AG04449 (cell line): ENCODE measurements around the gene KRT72.
"Not testable (repeated sequence)": the region's sequence is repeated elsewhere in the genome, so short reads cannot be mapped to it uniquely, and the experiment has no call there.

Experiments
- CTCF ChIA-PET: fragments of 350-600 bp; formaldehyde crosslinking; extraction: SDS; loops from one replicate; lab custom pipeline; 2021; ENCODE audit warnings: antibody characterized with exemption; lab: Yijun Ruan, JAX
- POLR2A ChIA-PET: fragments of 400-600, 350-600 bp; formaldehyde crosslinking; extraction: SDS; loops from one replicate; lab custom pipeline; 2020; ENCODE audit warnings: antibody characterized with exemption, inconsistent platforms; lab: Yijun Ruan, JAX
- DNase-seq: peaks from one replicate; pipeline ENCODE4 v3.0.0-alpha.2; 2010; ENCODE audit warnings: low read depth, low spot score
- H3K4me3 ChIP-seq: 2 replicates; pipeline ENCODE4 v1.5.1; 2011; ENCODE audit warnings: low read depth, mild to moderate bottlenecking, control low read depth, low read length
- CTCF ChIP-seq: IDR thresholded peaks from one replicate; pipeline ENCODE4 v1.5.1; 2011; ENCODE audit warnings: mild to moderate bottlenecking, moderate library complexity, low read length, control low read depth, inconsistent platforms; ENCODE audit not compliant: insufficient read depth; ENCODE audit errors: missing control alignments

The KRT72 gene

GRCh38 chr12:52601671-52602070 is 408 bp upstream of the KRT72 start:
- ChIA-PET POLR2A (no interaction called here), CTCF (no interaction called here)
- no peak overlapping the region for H3K4me3 ChIP-seq
- no peak for DNase-seq
- TF ChIP-seq CTCF: no peak

DNA sequence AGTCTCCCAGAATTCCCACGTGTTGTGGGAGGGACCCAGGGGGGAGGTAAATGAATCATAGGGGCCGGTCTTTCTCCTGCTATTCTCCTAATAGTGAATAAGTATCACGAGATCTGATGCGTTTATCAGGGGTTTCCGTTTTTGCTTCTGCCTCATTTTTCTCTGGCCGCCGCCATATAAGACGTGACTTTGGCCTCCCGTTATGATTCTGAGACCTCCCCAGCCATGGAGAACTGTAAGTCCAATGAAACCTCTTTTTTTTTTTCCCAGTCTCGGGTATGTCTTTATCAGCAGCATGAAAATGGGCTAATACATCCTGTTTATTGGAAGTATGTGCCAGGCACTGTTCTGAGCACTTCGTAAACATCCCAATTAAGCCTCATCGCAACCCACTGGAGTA is 788 bp downstream of the KRT72 start:
- H3K4me3 ChIP-seq: no peak overlapping the region
- TF ChIP-seq CTCF: no peak
- CTCF ChIA-PET: no interaction called here
- no peak for DNase-seq
- POLR2A ChIA-PET: no interaction called here

- CTCF ChIA-PET: interaction anchor here (0.8 kb wide), 1 partner anchor 265 kb away, joined by 3 read pairs; no protein-coding TSS in a partner anchor
- POLR2A ChIA-PET: no interaction called here
- no peak overlapping the region for H3K4me3 ChIP-seq
- DNase-seq: no peak
- TF ChIP-seq CTCF: no peak
Measured at GRCh38 chr12:52600071-52600470, 1.2 kb downstream of the KRT72 start.

DNA sequence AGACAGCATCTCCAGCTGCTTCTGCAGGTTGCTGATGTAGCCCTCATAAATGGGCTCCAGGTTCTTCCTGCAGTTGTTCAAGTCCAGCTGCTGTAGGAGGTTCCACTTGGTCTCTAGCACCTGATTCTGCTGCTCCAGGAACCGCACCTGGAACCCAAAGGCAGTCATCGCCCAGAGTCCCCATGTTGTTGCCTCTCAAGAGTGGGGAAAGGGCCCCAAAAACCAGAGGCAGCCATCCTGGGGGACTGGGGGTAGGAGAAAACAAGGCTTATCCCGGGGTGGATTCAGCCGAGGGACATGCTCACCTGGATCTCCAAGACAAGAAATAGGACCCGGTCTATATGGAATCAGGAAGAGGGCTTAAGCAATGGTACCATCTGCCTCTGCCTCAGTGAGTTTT is 2.3 kb downstream of the KRT72 start:
- ChIA-PET CTCF (interaction anchor here (0.8 kb wide), 1 partner anchor 267 kb away, joined by 3 read pairs; no protein-coding TSS in a partner anchor), POLR2A (no interaction called here)
- no peak for DNase-seq
- TF ChIP-seq CTCF: no peak
- H3K4me3 ChIP-seq: no peak overlapping the region

GRCh38 chr12:52594237-52594636 is 7.0 kb downstream of the KRT72 start:
- DNase-seq, POLR2A ChIA-PET, H3K4me3 ChIP-seq: not testable (repeated sequence)
- CTCF ChIA-PET: interaction anchor here (1.7 to 23.1 kb wide), 4 partner anchors 9 to 280 kb away, joined by 4 to 951 read pairs (median 14); no protein-coding TSS in a partner anchor

- DNase-seq: no peak
- POLR2A ChIA-PET: no interaction called here
- no peak for TF ChIP-seq CTCF
- H3K4me3 ChIP-seq: no peak overlapping the region
- CTCF ChIA-PET: interaction anchor here (1.3 to 23.1 kb wide), 3 partner anchors 9 to 390 kb away, joined by 3 to 951 read pairs (median 18); no protein-coding TSS in a partner anchor
Measured at GRCh38 chr12:52591521-52591920, 9.7 kb downstream of the KRT72 start.

DNA sequence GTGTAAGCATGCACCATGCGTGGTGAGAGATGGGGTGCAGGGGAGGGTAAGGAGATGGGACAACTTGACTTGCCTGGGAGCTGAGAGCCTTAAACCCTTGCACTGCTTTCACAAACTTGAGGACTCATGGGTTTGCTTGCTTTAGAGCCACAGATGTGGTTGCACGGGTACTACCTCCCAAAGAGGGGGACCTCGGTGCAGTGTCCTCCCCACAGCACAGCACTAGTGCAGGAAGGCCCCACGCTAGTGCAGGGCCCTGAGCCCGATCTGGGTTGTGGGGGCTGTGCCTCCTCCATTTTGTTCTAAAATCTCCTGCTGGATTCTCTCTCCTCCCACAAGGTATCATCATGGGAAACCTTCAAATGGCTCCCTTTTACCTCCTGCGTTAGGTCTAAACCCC is 11.2 kb downstream of the KRT72 start:
- no peak for DNase-seq
- POLR2A ChIA-PET: no interaction called here
- CTCF ChIA-PET: interaction anchor here (1.0 to 23.1 kb wide), 2 partner anchors 218 to 284 kb away, joined by 4 to 951 read pairs; no protein-coding TSS in a partner anchor
- no peak overlapping the region for H3K4me3 ChIP-seq
- no peak for TF ChIP-seq CTCF
